ENCODE data around the gene SUSD2. TPM values are rescaled to one million over a fixed set of nuclear protein-coding genes. Genes with fewer than 3 reads are reported as not detected.

Gene SUSD2
- total and polyA plus RNA-seq, 12 donors, result 0.28 to 62.7 (median 19.2) TPM

GRCh38 chr22:24166811-24167210 lies 14.5 kb upstream of the SUSD2 start:
- H3K36me3 ChIP-seq (replicated peaks in 1 of 2), result peaks cover 0 to 55% of the 10 kb centered on the region in 2 donors
- intact Hi-C loops (cut with DNase I), result no loop called here
- TF ChIP-seq CTCF (IDR thresholded peaks at IDR 0.05) (no peak), POLR2A (IDR thresholded peaks at IDR 0.05) (no peak)

GRCh38 chr22:24169439-24170058 lies 11.7 kb upstream of the SUSD2 start:
- intact Hi-C loops (cut with DNase I), result loop anchor here (5.0 to 10.0 kb wide), 3 partner anchors 62 to 215 kb away; no protein-coding TSS in a partner anchor

More at GRCh38 chr22:24166811-24167210, 14.5 kb upstream of the SUSD2 start:
- Histone ChIP-seq H3K4me1 (replicated peaks in 1 of 2) (peaks cover 0 to 7% of the 10 kb centered on the region in 2 donors), H3K27ac (no peak overlapping the region), H3K9me3 (replicated peaks in 1 of 3) (no peaks in the 10 kb centered on the region), H3K27me3 (no peaks in the 10 kb centered on the region), H3K4me3 (no peak overlapping the region)
- WGBS, 4 donors, result 95 to 96% (median 96%) methylated on average over 4 to 20 of the region's 20 CpGs
- no peak for DNase-seq

GRCh38 chr22:24170188-24170587 lies 11.1 kb upstream of the SUSD2 start:
- 71 to 93% (median 84%) methylated on average over 8 to 12 of the region's 12 CpGs for whole genome bisulfite sequencing, 4 donors
- peak in 1 of 7 donors; percentile 91 for DNase-seq
- Histone ChIP-seq H3K36me3 (replicated peaks in 1 of 2) (peaks cover 0 to 63% of the 10 kb centered on the region in 2 donors), H3K27me3 (no peaks in the 10 kb centered on the region), H3K9me3 (replicated peaks in 1 of 3) (no peaks in the 10 kb centered on the region), H3K4me1 (replicated peaks in 1 of 2) (peaks cover 0 to 5% of the 10 kb centered on the region in 2 donors), H3K4me3 (no peak overlapping the region), H3K27ac (peak overlapping the region in 1 of 5 donors; percentile 57)
- no peak for TF ChIP-seq POLR2A (IDR thresholded peaks at IDR 0.05)
- intact Hi-C loops (cut with DNase I), result loop anchor here (5.0 to 10.0 kb wide), 3 partner anchors 63 to 215 kb away; no protein-coding TSS in a partner anchor

More at GRCh38 chr22:24169439-24170058, 11.7 kb upstream of the SUSD2 start:
- Histone ChIP-seq H3K9me3 (replicated peaks in 1 of 3) (no peaks in the 10 kb centered on the region), H3K4me3 (no peak overlapping the region), H3K36me3 (replicated peaks in 1 of 2) (peaks cover 0 to 66% of the 10 kb centered on the region in 2 donors), H3K27ac (peak overlapping the region in 1 of 5 donors; percentile 57), H3K4me1 (replicated peaks in 1 of 2) (no peaks in the 10 kb centered on the region), H3K27me3 (no peaks in the 10 kb centered on the region)
- no peak for DNase-seq
- WGBS, 4 donors, result 83 to 95% (median 88%) methylated on average over 5 to 12 of the region's 12 CpGs
- TF ChIP-seq POLR2A (IDR thresholded peaks at IDR 0.05) (no peak), CTCF (IDR thresholded peaks at IDR 0.05) (no peak)

GRCh38 chr22:24170632-24171031 lies 10.7 kb upstream of the SUSD2 start:
- Histone ChIP-seq H3K4me1 (replicated peaks in 1 of 2) (peaks cover 0 to 5% of the 10 kb centered on the region in 2 donors), H3K4me3 (no peak overlapping the region), H3K27ac (peak overlapping the region in 1 of 5 donors; percentile 47), H3K9me3 (replicated peaks in 1 of 3) (no peaks in the 10 kb centered on the region), H3K36me3 (replicated peaks in 1 of 2) (peaks cover 0 to 60% of the 10 kb centered on the region in 2 donors), H3K27me3 (no peaks in the 10 kb centered on the region)
- TF ChIP-seq POLR2A (IDR thresholded peaks at IDR 0.05) (no peak), CTCF (IDR thresholded peaks at IDR 0.05) (no peak)
- intact Hi-C loops (cut with DNase I), result loop anchor here (5.0 to 10.0 kb wide), 3 partner anchors 63 to 216 kb away; no protein-coding TSS in a partner anchor
- DNase-seq, result no peak
- 85 to 92% (median 90%) methylated on average over 5 of the region's 5 CpGs; no CpG with 5 or more reads in 1 of the 4 donors for whole genome bisulfite sequencing, 4 donors
